K562 (cell line): Measurements from ENCODE around the gene KIAA1958. TPM values are rescaled to one million over a fixed set of nuclear protein-coding genes. Genes with fewer than 3 reads are reported as not detected.

ENCODE experiments used
- ATAC-seq: fragments of 200-7000 bp; cut with Tn5 transposase; 3 replicates; pipeline ENCODE4 v1.9.1; 2020; ENCODE audit warnings: moderate library complexity
- BruUV-seq: library from RNA; stranded (reverse); fragments of 400-500 nt; replicated peaks from 2 replicates; lab custom pipeline; 2021; lab: Mats Ljungman, UMichigan
- CTCF ChIA-PET: fragments of 300-600 bp; formaldehyde crosslinking; extraction: SDS; loops from one replicate; lab custom pipeline; 2021; ENCODE audit warnings: low intra/inter-chr PET ratio; lab: Yijun Ruan, JAX
- POLR2A ChIA-PET: fragments of 300-600, 350-650 bp; sonication (Branson Sonifier 250); formaldehyde crosslinking; extraction: SDS; loops from one replicate; lab custom pipeline; 2021; ENCODE audit warnings: antibody characterized with exemption, inconsistent platforms; lab: Yijun Ruan, JAX
- DNase-seq, 4 experiments: peaks; one replicate each; pipeline versions ENCODE4 v3.0.0 to v3.0.0-alpha.2; 2011 to 2018; ENCODE audit warnings: low spot score in 3 of 4, mixed read lengths in 3 of 4; ENCODE audit errors: extremely low read depth in 1 of 4
- FAIRE-seq: peaks from 2 replicates; lab custom pipeline; 2011; peaks lifted over from hg19 to GRCh38; lab: Jason Lieb, UNC
- H2AFZ ChIP-seq: 2 replicates; pipeline ENCODE4 v1.6.0; 2011; ENCODE audit warnings: low read depth, low read length, control low read depth, inconsistent platforms
- H3K27ac ChIP-seq: fragments of 200-600 bp; 3 replicates; pipeline ENCODE4 v1.8.0; 2011; ENCODE audit warnings: low read depth, mild to moderate bottlenecking, control low read depth, inconsistent platforms, low read length, moderate library complexity, mixed read lengths; ENCODE audit errors: extremely low read depth
- H3K27me3 ChIP-seq, 2 experiments: fragments of 300-600 bp in 1 of 2; 2 replicates in 1 of 2; 3 replicates in 1 of 2; pipeline versions ENCODE4 v1.6.0 to v1.8.0; 2011; ENCODE audit warnings: inconsistent platforms in 2 of 2, low read length in 2 of 2, mild to moderate bottlenecking in 1 of 2, mixed read lengths in 1 of 2, moderate library complexity in 1 of 2; ENCODE audit not compliant: control insufficient read depth in 2 of 2, insufficient read depth in 2 of 2
- H3K36me3 ChIP-seq: fragments of 300-600 bp; 3 replicates; pipeline ENCODE4 v1.8.0; 2011; ENCODE audit warnings: mild to moderate bottlenecking, low read length, inconsistent platforms; ENCODE audit not compliant: control insufficient read depth, insufficient read depth
- H3K4me1 ChIP-seq, 2 experiments: fragments of 200-600 bp in 1 of 2; replicated peaks in 1 of 2; 2 replicates in 1 of 2; 3 replicates in 1 of 2; pipeline versions ENCODE4 v1.5.1 to v1.8.0; 2011; ENCODE audit warnings: inconsistent platforms in 2 of 2, low read length in 2 of 2, mild to moderate bottlenecking in 1 of 2, mixed read lengths in 1 of 2, moderate library complexity in 1 of 2; ENCODE audit not compliant: control insufficient read depth in 2 of 2, insufficient read depth in 2 of 2
- H3K4me2 ChIP-seq: 2 replicates; pipeline ENCODE4 v1.6.1; 2011; ENCODE audit warnings: low read length, control low read depth, inconsistent platforms, mixed read lengths; ENCODE audit not compliant: insufficient read depth
- H3K4me3 ChIP-seq: fragments of 200-600 bp; sonication (generic), shearing (Covaris generic); 2 replicates; pipeline ENCODE4 v1.5.1; 2016; ENCODE audit warnings: control low read depth, inconsistent platforms
- H3K79me2 ChIP-seq: fragments of 200-600 bp; 3 replicates; pipeline ENCODE4 v1.8.0; 2011; ENCODE audit warnings: low read length, inconsistent platforms; ENCODE audit not compliant: control insufficient read depth, insufficient read depth
- H3K9ac ChIP-seq, 2 experiments: 2 replicates each; pipeline versions ENCODE4 v1.6.0 to v1.6.1; 2011; ENCODE audit warnings: low read depth in 2 of 2, low read length in 2 of 2, control low read depth in 1 of 2, inconsistent platforms in 1 of 2, mild to moderate bottlenecking in 1 of 2, mixed read lengths in 1 of 2; ENCODE audit not compliant: insufficient read depth in 1 of 2
- H3K9me1 ChIP-seq: one replicate; pipeline ENCODE4 v1.6.0; 2011; ENCODE audit warnings: inconsistent platforms, mild to moderate bottlenecking, low read length, moderate library complexity; ENCODE audit not compliant: control insufficient read depth, insufficient read depth
- H3K9me3 ChIP-seq: replicated peaks from 2 replicates; pipeline ENCODE4 v1.5.1; 2011; ENCODE audit warnings: low read depth, low read length, inconsistent platforms; ENCODE audit not compliant: control insufficient read depth, insufficient read depth
- H4K20me1 ChIP-seq: replicated peaks from 2 replicates; pipeline ENCODE4 v1.6.1; 2011; ENCODE audit warnings: low read length, inconsistent platforms, mixed read lengths; ENCODE audit not compliant: control insufficient read depth, insufficient read depth
- ARID1B ChIP-seq: fragments of 450-650 bp; IDR thresholded peaks from 2 replicates; pipeline ENCODE4 v1.6.1; 2016; ENCODE audit warnings: antibody characterized with exemption, mild to moderate bottlenecking, inconsistent platforms
- BRCA1 ChIP-seq, 2 experiments: fragments of 450-650 bp in 1 of 2; sonication (generic) in 1 of 2; formaldehyde crosslinking in 1 of 2; IDR thresholded peaks; 2 replicates each; pipeline versions ENCODE4 v1.5.0 to v1.6.1; 2017 to 2020; ENCODE audit warnings: mild to moderate bottlenecking in 1 of 2, missing genetic modification reagents in 1 of 2
- C11orf30 ChIP-seq: fragments of 450-650 bp; IDR thresholded peaks from 2 replicates; pipeline ENCODE4 v1.6.1; 2016; ENCODE audit warnings: low read depth, mild to moderate bottlenecking
- CHAMP1 ChIP-seq: fragments of 450-650 bp; IDR thresholded peaks from 2 replicates; pipeline ENCODE4 v1.6.1; 2016; ENCODE audit warnings: mild to moderate bottlenecking
- CHD4 ChIP-seq: fragments of 200-600 bp; sonication (generic); IDR thresholded peaks from 3 replicates; pipeline ENCODE4 v1.6.1; 2012; ENCODE audit warnings: low read depth, mild to moderate bottlenecking, mixed read lengths, low read length, inconsistent platforms; ENCODE audit not compliant: insufficient read depth, insufficient replicate concordance, poor library complexity, severe bottlenecking
- E2F8 ChIP-seq: fragments of 450-650 bp; IDR thresholded peaks from 2 replicates; pipeline ENCODE4 v1.7.1; 2018; ENCODE audit warnings: mild to moderate bottlenecking, low read depth; ENCODE audit not compliant: partially characterized antibody
- GTF2F1 ChIP-seq: IDR thresholded peaks from 2 replicates; pipeline ENCODE4 v1.6.1; 2011; ENCODE audit warnings: low read depth, low read length, improper control_type of control experiment
- MAFF ChIP-seq: IDR thresholded peaks from 2 replicates; pipeline ENCODE4 v1.6.1; 2012; ENCODE audit warnings: low read length, improper control_type of control experiment
- MAFG ChIP-seq: fragments of 450-650 bp; conservative IDR thresholded peaks from 2 replicates; pipeline ENCODE4 v1.6.1; 2016; ENCODE audit warnings: missing genetic modification characterization, missing compliant biosample characterization
- NR1H2 ChIP-seq: sonication (generic); formaldehyde crosslinking; IDR thresholded peaks from 2 replicates; pipeline ENCODE4 v1.4.0; 2020; ENCODE audit warnings: mild to moderate bottlenecking, missing genetic modification reagents
- RBBP5 ChIP-seq: fragments of 200-600 bp; sonication (generic); IDR thresholded peaks from 2 replicates; pipeline ENCODE4 v1.6.1; 2012; ENCODE audit warnings: borderline replicate concordance, mild to moderate bottlenecking, low read length, control low read depth, inconsistent platforms; ENCODE audit not compliant: insufficient read depth, poor library complexity, severe bottlenecking
- TAF1 ChIP-seq: IDR thresholded peaks from 2 replicates; pipeline ENCODE4 v1.6.1; 2011; ENCODE audit warnings: mild to moderate bottlenecking, low read length, moderate library complexity; ENCODE audit not compliant: insufficient read depth, control insufficient read depth, severe bottlenecking; ENCODE audit errors: extremely low read depth
- ZNF23 ChIP-seq: fragments of 250-450 bp; sonication (Bioruptor Pico); IDR thresholded peaks from 2 replicates; pipeline ENCODE4 v1.4.0; 2020; ENCODE audit warnings: mild to moderate bottlenecking
- ZNF316 ChIP-seq: fragments of 450-650 bp; IDR thresholded peaks from 2 replicates; pipeline ENCODE4 v1.6.1; 2016
- WGBS: fragments of 100-300 bp; shearing (Covaris generic); methylation state at CpG from one replicate; pipeline ENCODE4 v1.1.6; 2016; ENCODE audit warnings: low coverage, mixed read lengths; ENCODE audit not compliant: insufficient coverage; ENCODE audit errors: missing lambda C conversion rate; 5-methylcytosine and 5-hydroxymethylcytosine counted together
- in situ Hi-C: fragments of 300-500 bp; cut with MboI; formaldehyde crosslinking; loops from 4 replicates; pipeline ENCODE4 v1.15.0; 2018; ENCODE audit warnings: inconsistent platforms, mixed read lengths
- intact Hi-C: fragments of 100-400 bp; cut with micrococcal nuclease; formaldehyde crosslinking; loops from 2 replicates; pipeline ENCODE4 v1.14.2; 2022
- polyA plus RNA-seq, 8 experiments: library from polyadenylated mRNA; depleted of rRNA in 4 of 8; stranded (reverse) in 5 of 8; unstranded in 3 of 8; fragments of >200 nt; fragmentation: Nextera tagmentation in 2 of 8; fragmentation: Illumina TruSeq in 1 of 8; extraction: Ambion mirVana in 2 of 8; extraction: Trizol in 1 of 8; gene quantifications; 2 replicates each; pipeline versions ENCODE4 v1.2.1 to v1.2.3, GENCODE V29; 2011 to 2014; ENCODE audit warnings: inconsistent platforms in 1 of 8, missing spikeins in 1 of 8
- total RNA-seq, 7 experiments: library from RNA; depleted of rRNA in 6 of 7; stranded (reverse); fragments of >200 nt in 6 of 7; fragmentation: Illumina TruSeq in 2 of 7; extraction: Trizol in 2 of 7; gene quantifications; 2 replicates each; pipeline versions ENCODE4 v1.2.1 to v1.2.3, GENCODE V29; 2011 to 2021; ENCODE audit warnings: low replicate concordance in 1 of 7

Gene KIAA1958
- total and polyA plus RNA-seq, 9 of the 15 experiments (the other 6 are each of a cell fraction or from before 2014, with no cell fraction given): 1.1 to 16.0 (median 10.1) TPM

GRCh38 chr9:112558476-112558875 is 71.8 kb downstream of the KIAA1958 start (continued):
- TF ChIP-seq E2F8: no peak
- TF ChIP-seq CHD4: no peak

- peaks cover 35% of the 10 kb centered on the region for H3K79me2 ChIP-seq
- DNase-seq: peak in 1 of 4 experiments; percentile 23
- no peak overlapping the region for H2AFZ ChIP-seq
- no peaks in the 10 kb centered on the region for H4K20me1 ChIP-seq
- peak overlapping the region; percentile 19; the same call in 1 of the 3 replicates for H3K27ac ChIP-seq
- 5% methylated on average over 2 of the region's 2 CpGs for WGBS
- intact Hi-C loops: no loop called here
- H3K4me1 ChIP-seq: peaks cover 17 to 25% of the 10 kb centered on the region in 2 experiments
- no peaks in the 10 kb centered on the region for H3K9me1 ChIP-seq
- no peaks in the 10 kb centered on the region for H3K9me3 ChIP-seq
- CTCF ChIA-PET: no interaction called here
- POLR2A ChIA-PET: interaction anchor here (0.7 to 1.2 kb wide), 2 partner anchors 10 to 72 kb away, joined by 4 to 5 read pairs; partner anchors contain the start of gene KIAA1958
- no peaks in the 10 kb centered on the region for H3K27me3 ChIP-seq
- BruUV-seq: no TSS peak
- peak overlapping the region in 1 of 2 experiments; percentile 32; a peak in 1 of 4 replicates for H3K9ac ChIP-seq
- no peak for ATAC-seq
- no peak for FAIRE-seq
- no peaks in the 10 kb centered on the region; the same call in 2 of the 3 replicates for H3K36me3 ChIP-seq
- H3K4me2 ChIP-seq: no peak overlapping the region
- in situ Hi-C loops: no loop called here
- H3K4me3 ChIP-seq: no peak overlapping the region
- TF ChIP-seq MAFG (tag): 0 out of 2 replicates have a peak, but pooled peaks have one; percentile 26
- TF ChIP-seq CHAMP1: no peak
- no peak for TF ChIP-seq TAF1
- 0 out of 2 replicates have a peak, but pooled peaks have one; percentile 23 for TF ChIP-seq ZNF316
- TF ChIP-seq RBBP5: no peak
- no peak for TF ChIP-seq ZNF23 (CRISPR knock-in tag)
- TF ChIP-seq BRCA1 (IDR thresholded peaks at IDR 0.05): no peak
- no peak for TF ChIP-seq BRCA1 (CRISPR knock-in tag; IDR thresholded peaks at IDR 0.05)
- TF ChIP-seq ARID1B: no peak
- TF ChIP-seq C11orf30: peak; percentile 58
- no peak for TF ChIP-seq NR1H2
- TF ChIP-seq GTF2F1: no peak
- TF ChIP-seq MAFF: no peak
Measured at GRCh38 chr9:112558978-112559377, 72.4 kb downstream of the KIAA1958 start.
